SK-N-SH (cell line): ENCODE results near the gene EHBP1L1.

Experiments
- CHD2 ChIP-seq: fragments of 150-350 bp; IDR thresholded peaks from 2 replicates; pipeline ENCODE4 v1.6.1; 2018; ENCODE audit warnings: low read length; ENCODE audit not compliant: partially characterized antibody
- CTCF ChIP-seq: fragments of 200-600 bp; sonication (generic); IDR thresholded peaks from 2 replicates; pipeline ENCODE4 v1.6.1; 2017; ENCODE audit warnings: antibody characterized with exemption, mild to moderate bottlenecking, moderate library complexity
- EZH2phosphoT487 ChIP-seq: fragments of 200-600 bp; sonication (generic); IDR thresholded peaks from 2 replicates; pipeline ENCODE4 v1.6.1; 2017; ENCODE audit warnings: low read depth, mixed run types, mild to moderate bottlenecking, antibody characterized with exemption, moderate library complexity, borderline replicate concordance
- JUND ChIP-seq: IDR thresholded peaks from 2 replicates; pipeline ENCODE4 v1.4.0; 2012
- MAX ChIP-seq: IDR thresholded peaks from 2 replicates; pipeline ENCODE4 v1.4.0; 2012; ENCODE audit warnings: low read depth
- MXI1 ChIP-seq: IDR thresholded peaks from 2 replicates; pipeline ENCODE4 v1.6.1; 2012; ENCODE audit warnings: mild to moderate bottlenecking, low read depth, low read length, improper control_type of control experiment
- POLR2AphosphoS5 ChIP-seq: IDR thresholded peaks from 2 replicates; pipeline ENCODE4 v1.6.1; 2012; ENCODE audit warnings: low read depth, low read length
- SIN3A ChIP-seq: IDR thresholded peaks from 2 replicates; pipeline ENCODE4 v1.6.1; 2012; ENCODE audit warnings: low read depth, mild to moderate bottlenecking, low read length, moderate library complexity, borderline replicate concordance
- TAF1 ChIP-seq: IDR thresholded peaks from 2 replicates; pipeline ENCODE4 v1.6.1; 2012; ENCODE audit warnings: low read depth, mild to moderate bottlenecking, low read length, moderate library complexity, borderline replicate concordance
- TF ChIP-seq, protein P1 (sequence below): fragments of 150-350 bp; IDR thresholded peaks from 2 replicates; pipeline ENCODE4 v1.6.1; 2017; ENCODE audit warnings: antibody characterized with exemption, low read length, low read depth, borderline replicate concordance
- TF ChIP-seq, protein P2 (sequence below): IDR thresholded peaks from 2 replicates; pipeline ENCODE4 v1.6.1; 2012; ENCODE audit warnings: mild to moderate bottlenecking, low read depth, low read length, moderate library complexity

DNA sequence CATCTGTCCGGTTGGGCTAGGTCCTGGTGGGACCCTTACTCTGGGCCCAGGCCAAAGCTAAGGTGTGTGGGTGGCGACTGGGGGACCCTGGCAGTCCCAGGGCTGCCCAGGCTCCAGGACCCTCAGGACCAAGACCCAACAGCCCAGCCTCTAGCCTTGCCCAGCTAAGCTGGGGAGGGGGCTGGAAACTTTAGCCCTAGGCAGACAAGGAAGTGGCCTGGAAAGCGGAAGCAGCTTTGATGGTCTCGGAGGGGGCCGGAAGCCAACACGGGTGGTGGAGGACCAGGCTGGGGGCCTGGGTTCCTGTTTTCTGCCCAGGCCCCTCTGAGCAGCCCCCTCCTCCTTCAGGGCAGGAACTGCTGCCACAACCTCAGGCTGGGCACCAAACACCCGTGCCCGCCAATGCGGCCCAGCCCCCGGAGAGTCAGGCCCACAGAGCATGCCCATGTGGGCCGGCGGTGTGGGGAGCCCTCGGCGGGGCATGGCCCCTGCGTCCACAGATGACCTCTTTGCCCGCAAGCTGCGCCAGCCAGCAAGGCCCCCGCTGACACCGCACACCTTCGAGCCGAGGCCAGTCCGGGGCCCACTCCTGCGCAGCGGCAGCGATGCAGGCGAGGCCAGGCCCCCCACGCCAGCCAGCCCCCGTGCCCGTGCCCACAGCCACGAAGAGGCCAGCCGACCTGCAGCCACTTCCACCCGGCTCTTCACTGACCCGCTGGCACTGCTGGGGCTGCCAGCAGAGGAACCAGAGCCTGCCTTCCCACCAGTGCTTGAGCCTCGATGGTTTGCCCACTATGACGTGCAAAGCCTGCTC is 64.8 kb downstream of the EHBP1L1 start:
- TF ChIP-seq CTCF = no peak
- TF ChIP-seq, protein P1, sequence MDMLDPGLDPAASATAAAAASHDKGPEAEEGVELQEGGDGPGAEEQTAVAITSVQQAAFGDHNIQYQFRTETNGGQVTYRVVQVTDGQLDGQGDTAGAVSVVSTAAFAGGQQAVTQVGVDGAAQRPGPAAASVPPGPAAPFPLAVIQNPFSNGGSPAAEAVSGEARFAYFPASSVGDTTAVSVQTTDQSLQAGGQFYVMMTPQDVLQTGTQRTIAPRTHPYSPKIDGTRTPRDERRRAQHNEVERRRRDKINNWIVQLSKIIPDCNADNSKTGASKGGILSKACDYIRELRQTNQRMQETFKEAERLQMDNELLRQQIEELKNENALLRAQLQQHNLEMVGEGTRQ = no peak
- no peak for TF ChIP-seq CHD2
- TF ChIP-seq MXI1 = no peak
- no peak for TF ChIP-seq TAF1
- no peak for TF ChIP-seq EZH2phosphoT487
- TF ChIP-seq, protein P2, sequence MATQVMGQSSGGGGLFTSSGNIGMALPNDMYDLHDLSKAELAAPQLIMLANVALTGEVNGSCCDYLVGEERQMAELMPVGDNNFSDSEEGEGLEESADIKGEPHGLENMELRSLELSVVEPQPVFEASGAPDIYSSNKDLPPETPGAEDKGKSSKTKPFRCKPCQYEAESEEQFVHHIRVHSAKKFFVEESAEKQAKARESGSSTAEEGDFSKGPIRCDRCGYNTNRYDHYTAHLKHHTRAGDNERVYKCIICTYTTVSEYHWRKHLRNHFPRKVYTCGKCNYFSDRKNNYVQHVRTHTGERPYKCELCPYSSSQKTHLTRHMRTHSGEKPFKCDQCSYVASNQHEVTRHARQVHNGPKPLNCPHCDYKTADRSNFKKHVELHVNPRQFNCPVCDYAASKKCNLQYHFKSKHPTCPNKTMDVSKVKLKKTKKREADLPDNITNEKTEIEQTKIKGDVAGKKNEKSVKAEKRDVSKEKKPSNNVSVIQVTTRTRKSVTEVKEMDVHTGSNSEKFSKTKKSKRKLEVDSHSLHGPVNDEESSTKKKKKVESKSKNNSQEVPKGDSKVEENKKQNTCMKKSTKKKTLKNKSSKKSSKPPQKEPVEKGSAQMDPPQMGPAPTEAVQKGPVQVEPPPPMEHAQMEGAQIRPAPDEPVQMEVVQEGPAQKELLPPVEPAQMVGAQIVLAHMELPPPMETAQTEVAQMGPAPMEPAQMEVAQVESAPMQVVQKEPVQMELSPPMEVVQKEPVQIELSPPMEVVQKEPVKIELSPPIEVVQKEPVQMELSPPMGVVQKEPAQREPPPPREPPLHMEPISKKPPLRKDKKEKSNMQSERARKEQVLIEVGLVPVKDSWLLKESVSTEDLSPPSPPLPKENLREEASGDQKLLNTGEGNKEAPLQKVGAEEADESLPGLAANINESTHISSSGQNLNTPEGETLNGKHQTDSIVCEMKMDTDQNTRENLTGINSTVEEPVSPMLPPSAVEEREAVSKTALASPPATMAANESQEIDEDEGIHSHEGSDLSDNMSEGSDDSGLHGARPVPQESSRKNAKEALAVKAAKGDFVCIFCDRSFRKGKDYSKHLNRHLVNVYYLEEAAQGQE = no peak
- TF ChIP-seq SIN3A = no peak
- no peak for TF ChIP-seq MAX
- TF ChIP-seq JUND = no peak
- no peak for TF ChIP-seq POLR2AphosphoS5
